Measurements from ENCODE around the gene RNU6-9. TPM values are rescaled to one million over a fixed set of nuclear protein-coding genes. Genes with fewer than 3 reads are reported as not detected.

Gene RNU6-9
- total RNA-seq, 1 donor from 2014 or later = not detected

- Mint-ChIP-seq H3K27me3 (peaks cover 14% of the 10 kb centered on the region), H3K4me3 (no peak overlapping the region), H3K27ac (no peak overlapping the region), H3K4me1 (ENCODE audit: unreplicated experiment) (no peaks in the 10 kb centered on the region), H3K9me3 (no peaks in the 10 kb centered on the region), H3K36me3 (no peaks in the 10 kb centered on the region)
- TF ChIP-seq, protein P1, sequence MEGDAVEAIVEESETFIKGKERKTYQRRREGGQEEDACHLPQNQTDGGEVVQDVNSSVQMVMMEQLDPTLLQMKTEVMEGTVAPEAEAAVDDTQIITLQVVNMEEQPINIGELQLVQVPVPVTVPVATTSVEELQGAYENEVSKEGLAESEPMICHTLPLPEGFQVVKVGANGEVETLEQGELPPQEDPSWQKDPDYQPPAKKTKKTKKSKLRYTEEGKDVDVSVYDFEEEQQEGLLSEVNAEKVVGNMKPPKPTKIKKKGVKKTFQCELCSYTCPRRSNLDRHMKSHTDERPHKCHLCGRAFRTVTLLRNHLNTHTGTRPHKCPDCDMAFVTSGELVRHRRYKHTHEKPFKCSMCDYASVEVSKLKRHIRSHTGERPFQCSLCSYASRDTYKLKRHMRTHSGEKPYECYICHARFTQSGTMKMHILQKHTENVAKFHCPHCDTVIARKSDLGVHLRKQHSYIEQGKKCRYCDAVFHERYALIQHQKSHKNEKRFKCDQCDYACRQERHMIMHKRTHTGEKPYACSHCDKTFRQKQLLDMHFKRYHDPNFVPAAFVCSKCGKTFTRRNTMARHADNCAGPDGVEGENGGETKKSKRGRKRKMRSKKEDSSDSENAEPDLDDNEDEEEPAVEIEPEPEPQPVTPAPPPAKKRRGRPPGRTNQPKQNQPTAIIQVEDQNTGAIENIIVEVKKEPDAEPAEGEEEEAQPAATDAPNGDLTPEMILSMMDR (conservative IDR thresholded peaks at IDR 0.05) = no peak
- DNase-seq (ENCODE audit: extremely low spot score, unreplicated experiment) = no peak
These were observed 32.0 kb upstream of the RNU6-9 start for GRCh38 chr19:861141-861755.

GRCh38 chr19:861756-862580, 31.3 kb upstream of the RNU6-9 start:
- no peaks in the 10 kb centered on the region for H3K9me3 Mint-ChIP-seq
- no peaks in the 10 kb centered on the region for H3K4me1 Mint-ChIP-seq (ENCODE audit: unreplicated experiment)
- H3K36me3 Mint-ChIP-seq = no peaks in the 10 kb centered on the region
- no peak overlapping the region for H3K27ac Mint-ChIP-seq
- TF ChIP-seq, protein P1 (conservative IDR thresholded peaks at IDR 0.05) = peak; percentile 32
- peaks cover 14% of the 10 kb centered on the region for H3K27me3 Mint-ChIP-seq
- DNase-seq (ENCODE audit: extremely low spot score, unreplicated experiment) = no peak
- H3K4me3 Mint-ChIP-seq = no peak overlapping the region

DNA sequence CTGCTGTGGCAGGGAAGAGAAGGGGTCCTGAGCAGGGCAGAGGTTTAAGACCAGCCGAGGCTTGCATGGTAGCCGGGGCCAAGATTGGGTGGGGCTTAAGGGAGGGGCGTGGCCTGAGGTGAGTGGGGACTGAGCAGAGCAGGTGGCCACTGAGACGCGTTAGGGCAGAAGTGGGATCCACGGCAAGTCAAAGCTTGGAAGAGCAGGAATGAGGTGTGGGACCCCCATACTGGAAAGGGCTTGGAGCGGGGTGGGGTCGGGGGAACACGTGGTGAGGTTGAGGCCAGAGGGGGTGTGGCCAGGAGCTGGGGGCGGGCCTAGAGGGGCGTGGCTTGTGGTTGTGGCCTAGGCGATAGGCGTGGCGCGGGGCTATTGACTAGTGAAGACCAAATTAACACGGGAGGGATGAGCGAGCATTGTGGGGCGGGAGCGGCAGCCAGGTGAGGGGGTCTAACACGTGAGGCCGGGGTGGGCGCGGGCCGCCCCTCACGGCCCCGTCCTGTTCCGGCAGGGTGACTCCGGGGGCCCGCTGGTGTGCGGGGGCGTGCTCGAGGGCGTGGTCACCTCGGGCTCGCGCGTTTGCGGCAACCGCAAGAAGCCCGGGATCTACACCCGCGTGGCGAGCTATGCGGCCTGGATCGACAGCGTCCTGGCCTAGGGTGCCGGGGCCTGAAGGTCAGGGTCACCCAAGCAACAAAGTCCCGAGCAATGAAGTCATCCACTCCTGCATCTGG, 30.5 kb upstream of the RNU6-9 start:
- peaks cover 5% of the 10 kb centered on the region for H3K4me1 Mint-ChIP-seq (ENCODE audit: unreplicated experiment)
- TF ChIP-seq, protein P1 (conservative IDR thresholded peaks at IDR 0.05) = no peak
- no peak for DNase-seq (ENCODE audit: extremely low spot score, unreplicated experiment)
- H3K27me3 Mint-ChIP-seq = peaks cover 11% of the 10 kb centered on the region
- no peak overlapping the region for H3K27ac Mint-ChIP-seq
- peaks cover 4% of the 10 kb centered on the region for H3K36me3 Mint-ChIP-seq
- H3K4me3 Mint-ChIP-seq = peak overlapping the region; percentile 51
- H3K9me3 Mint-ChIP-seq = no peaks in the 10 kb centered on the region

GRCh38 chr19:863315-863620, 30.0 kb upstream of the RNU6-9 start:
- H3K9me3 Mint-ChIP-seq = no peaks in the 10 kb centered on the region
- H3K36me3 Mint-ChIP-seq = peaks cover 4% of the 10 kb centered on the region
- peaks cover 11% of the 10 kb centered on the region for H3K27me3 Mint-ChIP-seq
- peaks cover 5% of the 10 kb centered on the region for H3K4me1 Mint-ChIP-seq (ENCODE audit: unreplicated experiment)
- DNase-seq (ENCODE audit: extremely low spot score, unreplicated experiment) = no peak
- H3K4me3 Mint-ChIP-seq = no peak overlapping the region
- H3K27ac Mint-ChIP-seq = peak overlapping the region; percentile 48
- TF ChIP-seq, protein P1 (conservative IDR thresholded peaks at IDR 0.05) = no peak

DNA sequence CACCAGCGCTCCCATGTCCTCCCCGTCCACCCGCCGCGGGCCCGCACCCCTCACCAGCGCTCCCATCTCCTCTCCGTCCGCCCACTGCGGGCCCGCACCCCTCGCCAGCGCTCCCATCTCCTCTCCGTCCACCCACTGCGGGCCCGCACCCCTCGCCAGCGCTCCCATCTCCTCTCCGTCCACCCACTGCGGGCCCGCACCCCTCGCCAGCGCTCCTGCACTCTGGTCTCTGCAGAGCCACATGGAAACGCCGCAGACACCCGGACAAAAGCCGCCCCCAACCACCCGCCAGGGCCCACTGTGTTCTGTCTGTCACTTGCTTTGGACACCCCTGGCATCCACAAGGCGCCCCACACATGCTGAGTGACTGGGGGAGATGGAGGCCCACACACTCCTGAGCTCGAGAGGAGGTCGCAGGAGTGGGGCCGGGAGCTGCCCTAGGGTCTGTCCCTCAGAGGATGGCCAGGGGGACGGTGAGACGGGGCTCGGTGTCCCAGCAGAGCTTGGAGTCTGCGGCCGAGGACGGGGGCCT, 26.4 kb upstream of the RNU6-9 start:
- no peak for DNase-seq (ENCODE audit: extremely low spot score, unreplicated experiment)
- TF ChIP-seq, protein P1 (conservative IDR thresholded peaks at IDR 0.05) = no peak
- Mint-ChIP-seq H3K27ac (no peak overlapping the region), H3K36me3 (peaks cover 12% of the 10 kb centered on the region), H3K9me3 (no peaks in the 10 kb centered on the region), H3K4me3 (no peak overlapping the region), H3K4me1 (ENCODE audit: unreplicated experiment) (peaks cover 8% of the 10 kb centered on the region), H3K27me3 (peaks cover 3% of the 10 kb centered on the region)

All from type B pancreatic cell (in vitro differentiated cells).